Mammary epithelial cell (primary cell): ENCODE measurements around the gene ARPC1B.

Experiments
- EZH2 ChIP-seq: IDR thresholded peaks from 2 replicates; pipeline ENCODE4 v1.6.1; 2012; ENCODE audit warnings: low read length, inconsistent platforms, borderline replicate concordance
- TF ChIP-seq, protein P1 (sequence below), 2 donors: IDR thresholded peaks in 1 of 2; conservative IDR thresholded peaks in 1 of 2; 2 replicates each; pipeline ENCODE4 v1.5.1; 2011 to 2012; ENCODE audit warnings: inconsistent platforms in 2 of 2, low read length in 2 of 2, mild to moderate bottlenecking in 2 of 2, control low read depth in 1 of 2, low read depth in 1 of 2; ENCODE audit not compliant: insufficient read depth in 1 of 2; ENCODE audit errors: extremely low read depth in 1 of 2

DNA sequence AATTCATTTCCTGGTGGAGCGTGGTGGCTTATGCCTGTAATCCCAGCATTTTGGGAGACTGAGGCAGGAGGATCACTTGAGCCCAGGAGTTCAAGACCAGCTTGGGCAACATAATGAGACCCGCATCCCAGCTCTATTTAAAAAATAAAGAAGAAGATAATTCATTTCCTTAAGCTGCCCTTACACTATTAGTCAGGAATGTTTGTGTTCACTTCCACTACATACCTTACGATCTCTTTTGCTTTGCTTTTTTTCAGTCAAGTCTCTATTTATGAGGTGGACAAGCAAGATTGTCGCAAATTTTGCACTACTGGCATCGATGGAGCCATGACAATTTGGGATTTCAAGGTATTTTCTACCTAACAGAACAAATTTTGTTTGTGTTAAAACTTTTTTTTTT lies 11.2 kb upstream of the ARPC1B start:
- TF ChIP-seq, protein P1, sequence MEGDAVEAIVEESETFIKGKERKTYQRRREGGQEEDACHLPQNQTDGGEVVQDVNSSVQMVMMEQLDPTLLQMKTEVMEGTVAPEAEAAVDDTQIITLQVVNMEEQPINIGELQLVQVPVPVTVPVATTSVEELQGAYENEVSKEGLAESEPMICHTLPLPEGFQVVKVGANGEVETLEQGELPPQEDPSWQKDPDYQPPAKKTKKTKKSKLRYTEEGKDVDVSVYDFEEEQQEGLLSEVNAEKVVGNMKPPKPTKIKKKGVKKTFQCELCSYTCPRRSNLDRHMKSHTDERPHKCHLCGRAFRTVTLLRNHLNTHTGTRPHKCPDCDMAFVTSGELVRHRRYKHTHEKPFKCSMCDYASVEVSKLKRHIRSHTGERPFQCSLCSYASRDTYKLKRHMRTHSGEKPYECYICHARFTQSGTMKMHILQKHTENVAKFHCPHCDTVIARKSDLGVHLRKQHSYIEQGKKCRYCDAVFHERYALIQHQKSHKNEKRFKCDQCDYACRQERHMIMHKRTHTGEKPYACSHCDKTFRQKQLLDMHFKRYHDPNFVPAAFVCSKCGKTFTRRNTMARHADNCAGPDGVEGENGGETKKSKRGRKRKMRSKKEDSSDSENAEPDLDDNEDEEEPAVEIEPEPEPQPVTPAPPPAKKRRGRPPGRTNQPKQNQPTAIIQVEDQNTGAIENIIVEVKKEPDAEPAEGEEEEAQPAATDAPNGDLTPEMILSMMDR (conservative IDR thresholded peaks at IDR 0.05 in 1 of 2, IDR thresholded peaks at IDR 0.05 in 1 of 2; ENCODE audit: extremely low read depth in 1 of 2, insufficient read depth in 1 of 2, low read depth in 1 of 2, low read length in 2 of 2): no peak
- TF ChIP-seq EZH2: no peak
